Vagina (tissue), 2 donors: ENCODE results near the gene ZNF74.
"Not testable (repeated sequence)": the region's sequence is repeated elsewhere in the genome, so short reads cannot be mapped to it uniquely, and the experiment has no call there.

Experiments
- POLR2A ChIP-seq, 2 donors: fragments of 450-650 bp; IDR thresholded peaks; one replicate each; pipeline ENCODE4 v1.6.1; 2017; ENCODE audit warnings: antibody characterized with exemption in 2 of 2, mild to moderate bottlenecking in 2 of 2, moderate library complexity in 2 of 2
- POLR2AphosphoS5 ChIP-seq, 2 donors: sonication (generic); formaldehyde crosslinking; IDR thresholded peaks; one replicate each; pipeline ENCODE4 v1.9.0; 2017; ENCODE audit warnings: antibody characterized with exemption in 2 of 2, mild to moderate bottlenecking in 2 of 2, low read depth in 1 of 2; ENCODE audit not compliant: insufficient read depth in 1 of 2
- TF ChIP-seq, protein P1 (sequence below), 3 experiments: fragments of 450-650 bp in 2 of 3; fragments of 200-600 bp in 1 of 3; sonication (generic) in 1 of 3; IDR thresholded peaks; one replicate each; pipeline ENCODE4 v1.5.1; 2017 to 2019; ENCODE audit warnings: antibody characterized with exemption in 3 of 3, mild to moderate bottlenecking in 2 of 3, moderate library complexity in 2 of 3

DNA sequence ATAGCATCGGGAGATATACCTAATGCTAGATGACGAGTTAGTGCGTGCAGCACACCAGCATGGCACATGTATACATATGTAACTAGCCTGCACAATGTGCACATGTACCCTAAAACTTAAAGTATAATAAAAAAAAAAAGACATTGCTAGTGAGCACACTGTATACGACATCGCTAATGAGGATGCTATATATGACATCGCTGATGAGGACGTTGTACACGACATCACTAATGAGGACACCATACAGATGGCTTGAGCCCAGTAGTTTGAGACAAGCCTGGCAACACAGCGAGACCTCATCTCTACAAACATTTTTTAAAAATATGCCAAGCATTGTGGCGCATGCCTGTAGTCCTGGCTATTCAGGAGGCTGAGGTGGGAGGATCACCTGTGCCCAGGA, 31.5 kb upstream of the ZNF74 start:
- TF ChIP-seq, protein P1, sequence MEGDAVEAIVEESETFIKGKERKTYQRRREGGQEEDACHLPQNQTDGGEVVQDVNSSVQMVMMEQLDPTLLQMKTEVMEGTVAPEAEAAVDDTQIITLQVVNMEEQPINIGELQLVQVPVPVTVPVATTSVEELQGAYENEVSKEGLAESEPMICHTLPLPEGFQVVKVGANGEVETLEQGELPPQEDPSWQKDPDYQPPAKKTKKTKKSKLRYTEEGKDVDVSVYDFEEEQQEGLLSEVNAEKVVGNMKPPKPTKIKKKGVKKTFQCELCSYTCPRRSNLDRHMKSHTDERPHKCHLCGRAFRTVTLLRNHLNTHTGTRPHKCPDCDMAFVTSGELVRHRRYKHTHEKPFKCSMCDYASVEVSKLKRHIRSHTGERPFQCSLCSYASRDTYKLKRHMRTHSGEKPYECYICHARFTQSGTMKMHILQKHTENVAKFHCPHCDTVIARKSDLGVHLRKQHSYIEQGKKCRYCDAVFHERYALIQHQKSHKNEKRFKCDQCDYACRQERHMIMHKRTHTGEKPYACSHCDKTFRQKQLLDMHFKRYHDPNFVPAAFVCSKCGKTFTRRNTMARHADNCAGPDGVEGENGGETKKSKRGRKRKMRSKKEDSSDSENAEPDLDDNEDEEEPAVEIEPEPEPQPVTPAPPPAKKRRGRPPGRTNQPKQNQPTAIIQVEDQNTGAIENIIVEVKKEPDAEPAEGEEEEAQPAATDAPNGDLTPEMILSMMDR (IDR thresholded peaks at IDR 0.05) = not testable (repeated sequence)
- not testable (repeated sequence) for TF ChIP-seq POLR2A (IDR thresholded peaks at IDR 0.05); POLR2AphosphoS5 (IDR thresholded peaks at IDR 0.05; ENCODE audit: insufficient read depth in 1 of 2, low read depth in 1 of 2)
